OCI-M1 (cell line): ENCODE data around the gene FAXDC2.
A peak's percentile ranks its signal among the peaks of the same experiment; 100 is the strongest.

Experiments
- DNase-seq: peaks from one replicate; lab custom pipeline; 2025; lab: John Stamatoyannopoulos, UW

Gene FAXDC2, protein sequence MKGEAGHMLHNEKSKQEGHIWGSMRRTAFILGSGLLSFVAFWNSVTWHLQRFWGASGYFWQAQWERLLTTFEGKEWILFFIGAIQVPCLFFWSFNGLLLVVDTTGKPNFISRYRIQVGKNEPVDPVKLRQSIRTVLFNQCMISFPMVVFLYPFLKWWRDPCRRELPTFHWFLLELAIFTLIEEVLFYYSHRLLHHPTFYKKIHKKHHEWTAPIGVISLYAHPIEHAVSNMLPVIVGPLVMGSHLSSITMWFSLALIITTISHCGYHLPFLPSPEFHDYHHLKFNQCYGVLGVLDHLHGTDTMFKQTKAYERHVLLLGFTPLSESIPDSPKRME

GRCh38 chr5:154850255-154851062 is at the start of gene FAXDC2:
Gene FAXDC2, minus strand, starts transcription at chr5:154850603. Its CDS starts 12,425 bp downstream, at chr5:154838178.
- peak; percentile 52 for DNase-seq

DNA sequence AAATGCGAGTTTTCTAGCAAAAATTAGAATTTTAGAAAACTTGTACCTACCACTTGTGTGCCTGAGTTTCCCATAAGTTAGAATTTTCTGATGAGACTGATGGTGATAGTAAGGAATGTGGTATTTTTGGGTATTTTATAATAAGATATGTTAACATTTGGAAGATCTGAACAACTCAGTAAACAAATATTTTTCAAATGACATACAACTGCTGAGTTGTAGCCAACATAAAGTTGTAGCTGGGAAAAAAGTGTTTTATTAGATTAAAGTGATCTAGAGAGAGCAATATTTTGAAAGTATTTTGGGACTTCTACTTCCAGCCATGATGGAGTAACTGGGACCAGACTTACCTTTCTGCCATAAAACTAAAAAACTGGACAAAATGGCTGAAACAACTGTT is 49.7 kb upstream of the FAXDC2 start:
- no peak for DNase-seq

DNA sequence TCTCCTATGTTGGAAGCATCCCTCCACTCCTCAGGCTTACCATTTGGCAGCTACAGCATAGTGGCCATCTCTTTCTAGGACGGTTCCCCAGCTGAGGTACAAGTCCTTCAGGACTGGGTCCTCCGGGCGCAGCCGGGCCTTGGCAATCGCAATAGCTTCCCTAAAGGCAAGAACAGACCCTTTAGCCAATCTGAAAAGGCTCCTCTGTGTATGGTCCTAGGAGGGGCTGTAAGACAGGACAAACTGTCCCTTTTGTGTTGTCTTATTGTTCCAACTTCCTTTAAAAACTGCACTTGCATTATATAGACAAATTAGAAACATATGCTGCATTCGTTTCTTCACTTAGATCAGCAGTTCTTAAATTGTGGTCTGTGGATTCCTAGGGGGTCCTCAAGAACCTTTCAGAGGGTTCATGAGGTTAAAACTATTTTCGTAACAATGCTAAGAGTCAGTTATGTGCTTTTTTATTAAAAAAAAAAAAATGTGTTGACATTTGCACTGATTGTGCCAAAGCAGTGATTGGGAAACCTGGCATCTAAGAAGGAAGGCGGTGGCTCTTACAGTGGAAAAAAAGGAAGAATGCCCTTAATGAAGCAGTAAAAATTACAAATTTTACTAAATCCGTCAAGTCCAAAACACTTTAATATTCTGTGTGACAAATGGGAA is 48.9 kb upstream of the FAXDC2 start:
- DNase-seq, result no peak

GRCh38 chr5:154898210-154898609 is 47.8 kb upstream of the FAXDC2 start:
- no peak for DNase-seq

DNA sequence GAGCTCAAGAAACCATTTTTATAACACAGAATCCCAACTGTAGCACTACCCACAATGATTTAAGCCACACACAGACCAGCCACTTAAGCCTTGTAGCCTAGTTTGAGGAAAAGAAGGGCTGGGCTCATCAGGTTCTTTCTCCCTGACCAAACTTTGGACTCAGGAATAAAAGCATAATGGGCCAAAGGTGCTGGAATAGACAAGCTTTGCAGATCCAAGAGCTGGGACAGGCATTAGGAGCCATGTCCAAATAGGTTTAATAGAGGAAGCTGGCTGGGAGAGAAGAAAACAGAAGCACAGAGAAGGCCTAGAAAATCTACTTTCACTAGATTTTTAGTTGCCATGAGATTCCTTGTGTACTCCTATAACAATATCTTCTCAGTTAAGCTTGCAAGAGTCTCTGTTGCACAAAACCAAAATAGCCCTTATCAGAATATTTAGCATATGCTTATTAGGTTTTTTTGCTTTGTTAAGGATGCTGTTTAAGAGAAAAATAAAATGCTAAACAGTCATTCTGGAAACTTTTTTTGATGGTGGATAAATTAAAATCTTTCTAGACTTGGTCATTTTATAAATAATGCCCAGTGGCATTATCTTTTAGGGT is 46.3 kb upstream of the FAXDC2 start:
- no peak for DNase-seq

DNA sequence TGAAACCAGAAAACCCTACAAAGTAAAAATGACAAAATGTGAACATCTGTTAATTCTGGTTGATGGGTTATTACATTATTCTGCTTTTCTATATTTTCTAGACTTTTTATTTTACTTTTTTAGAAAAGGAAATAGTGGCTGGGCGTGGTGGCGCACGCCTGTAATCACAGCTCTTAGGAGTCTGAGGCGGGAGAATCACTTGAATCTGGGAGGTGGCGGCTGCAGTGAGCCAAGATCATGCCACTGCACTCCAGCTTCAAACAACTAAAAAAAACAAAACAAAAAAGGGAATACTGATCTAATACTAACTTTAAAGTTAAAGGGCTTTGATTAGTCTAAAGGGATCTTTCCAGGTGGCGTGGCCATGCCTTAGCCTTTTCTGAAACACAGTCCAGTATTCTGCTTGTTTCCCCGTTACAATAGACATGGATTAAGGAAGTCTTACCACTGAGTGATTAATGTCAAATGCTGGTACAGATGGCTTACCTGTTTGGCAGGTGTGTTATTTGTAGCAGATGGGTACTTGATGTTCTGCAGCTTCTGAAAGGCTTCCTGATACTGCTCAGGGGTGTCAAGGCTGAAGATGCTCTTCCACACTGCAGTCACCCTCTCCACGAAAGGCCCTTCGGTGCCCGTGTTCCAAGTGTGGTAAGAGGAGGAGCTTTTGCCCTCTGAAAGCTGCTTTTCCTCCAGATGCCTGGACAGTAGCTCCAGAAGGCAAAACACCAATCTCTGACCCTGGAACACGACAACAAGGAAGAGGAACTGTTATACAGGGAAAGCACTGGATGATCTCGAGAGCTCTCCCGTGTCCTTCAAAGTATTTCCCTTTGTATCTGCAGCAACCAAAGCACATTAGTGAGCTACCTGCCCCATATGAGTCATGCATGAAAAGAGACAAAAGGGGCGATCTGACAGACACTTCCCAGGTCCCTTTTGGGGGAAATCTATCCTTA is 45.5 kb upstream of the FAXDC2 start:
- DNase-seq, result no peak

- DNase-seq, result no peak
These were observed 43.0 kb upstream of the FAXDC2 start for GRCh38 chr5:154893381-154893780.

DNA sequence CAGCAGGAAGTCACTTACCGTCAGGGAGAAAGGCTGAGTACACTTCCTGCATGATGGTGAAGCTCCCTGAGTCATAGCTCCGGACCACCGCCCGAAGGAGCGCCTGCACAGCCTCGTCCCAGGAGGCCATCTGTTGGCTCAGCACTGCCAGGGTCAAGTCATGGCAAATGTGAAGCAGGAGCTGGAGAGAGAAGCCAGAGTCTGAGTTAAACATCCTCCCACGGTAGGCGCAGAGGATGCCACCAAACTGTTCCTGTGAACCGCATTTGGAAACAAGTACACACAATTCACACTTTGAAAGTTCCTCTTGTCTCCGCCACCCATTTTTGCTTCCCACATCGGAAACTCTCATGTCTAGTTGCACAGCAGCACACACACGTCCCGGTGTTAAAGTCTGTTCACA is 42.0 kb upstream of the FAXDC2 start:
- DNase-seq, result no peak

GRCh38 chr5:154885439-154885838 is 35.0 kb upstream of the FAXDC2 start:
- peak; percentile 22 for DNase-seq

DNA sequence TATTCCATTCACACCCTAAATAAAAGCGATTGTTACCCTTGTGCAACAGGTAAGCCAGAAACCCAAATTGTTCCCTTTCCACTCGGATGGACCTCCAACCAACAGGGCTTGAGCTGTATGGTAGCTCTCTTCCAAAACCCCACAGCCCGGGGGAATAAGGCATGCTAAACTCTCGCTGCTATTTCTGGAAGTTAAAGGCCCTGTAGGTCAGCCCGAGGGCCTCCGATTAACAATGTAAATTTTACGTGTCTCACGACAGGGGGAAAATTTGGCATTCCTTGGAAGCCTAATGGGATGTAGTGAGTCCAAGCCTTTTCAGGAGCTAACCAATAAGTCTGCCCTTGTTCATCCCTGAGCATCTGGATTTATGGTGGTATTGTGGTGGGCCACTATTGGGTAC is 34.0 kb upstream of the FAXDC2 start:
- no peak for DNase-seq

DNA sequence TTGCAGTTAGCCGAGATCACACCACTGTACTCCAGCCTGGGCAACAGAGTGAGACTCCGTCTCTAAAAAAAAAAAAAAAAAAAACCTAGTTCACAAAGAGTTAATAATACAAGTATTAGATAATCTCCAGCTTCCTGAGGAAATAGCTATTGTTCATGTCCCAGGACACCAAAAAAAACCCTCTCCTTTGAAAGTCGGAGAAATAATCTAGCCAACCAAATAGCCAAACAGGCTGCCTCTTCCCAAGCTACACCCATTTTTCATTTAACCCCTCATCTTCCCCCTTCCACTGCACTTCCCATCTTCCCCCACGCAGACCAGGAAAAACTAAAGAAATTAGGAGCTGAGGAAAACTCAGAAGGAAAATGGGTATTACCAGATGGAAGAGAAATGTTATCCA is 31.6 kb upstream of the FAXDC2 start:
- no peak for DNase-seq

DNA sequence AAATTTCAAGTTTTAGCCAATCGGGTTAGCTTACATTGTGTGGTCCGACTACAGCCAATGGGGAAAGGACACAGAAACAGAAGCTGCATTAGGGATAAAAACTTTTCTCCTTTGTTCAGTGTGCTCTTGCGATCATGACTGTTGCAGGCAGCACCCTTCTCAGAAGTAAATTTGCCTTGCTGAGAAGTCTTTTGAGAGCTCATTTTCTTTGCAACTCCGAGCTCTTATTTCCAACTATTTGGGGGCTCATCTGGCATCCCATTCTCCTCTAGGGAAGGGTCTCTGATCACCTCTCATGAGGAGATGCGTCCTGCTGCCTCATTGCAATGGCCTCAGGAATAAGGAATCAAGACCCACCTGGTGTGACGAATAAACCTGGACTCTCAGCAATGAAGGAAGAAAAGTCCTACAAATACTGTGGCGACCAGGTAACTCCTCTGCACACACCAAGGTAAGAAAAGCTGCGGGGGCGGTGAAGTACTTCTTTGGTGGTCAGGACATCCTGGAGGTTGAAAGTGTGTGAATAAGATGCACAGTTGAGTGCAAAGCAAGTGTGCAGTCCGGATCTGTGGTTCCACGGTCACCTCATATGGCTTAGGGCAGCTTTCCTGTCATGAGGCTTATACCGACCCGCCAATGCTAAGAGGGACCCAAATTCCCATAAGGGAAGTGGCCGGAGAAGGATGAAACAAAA is 28.4 kb upstream of the FAXDC2 start:
- peak; percentile 2 for DNase-seq

GRCh38 chr5:154873791-154874331 is 23.5 kb upstream of the FAXDC2 start:
- DNase-seq, result no peak

GRCh38 chr5:154871734-154872133 is 21.3 kb upstream of the FAXDC2 start:
- no peak for DNase-seq

GRCh38 chr5:154868702-154869101 is 18.3 kb upstream of the FAXDC2 start:
- DNase-seq, result peak; percentile 4

GRCh38 chr5:154866841-154867240 is 16.4 kb upstream of the FAXDC2 start:
- no peak for DNase-seq

DNA sequence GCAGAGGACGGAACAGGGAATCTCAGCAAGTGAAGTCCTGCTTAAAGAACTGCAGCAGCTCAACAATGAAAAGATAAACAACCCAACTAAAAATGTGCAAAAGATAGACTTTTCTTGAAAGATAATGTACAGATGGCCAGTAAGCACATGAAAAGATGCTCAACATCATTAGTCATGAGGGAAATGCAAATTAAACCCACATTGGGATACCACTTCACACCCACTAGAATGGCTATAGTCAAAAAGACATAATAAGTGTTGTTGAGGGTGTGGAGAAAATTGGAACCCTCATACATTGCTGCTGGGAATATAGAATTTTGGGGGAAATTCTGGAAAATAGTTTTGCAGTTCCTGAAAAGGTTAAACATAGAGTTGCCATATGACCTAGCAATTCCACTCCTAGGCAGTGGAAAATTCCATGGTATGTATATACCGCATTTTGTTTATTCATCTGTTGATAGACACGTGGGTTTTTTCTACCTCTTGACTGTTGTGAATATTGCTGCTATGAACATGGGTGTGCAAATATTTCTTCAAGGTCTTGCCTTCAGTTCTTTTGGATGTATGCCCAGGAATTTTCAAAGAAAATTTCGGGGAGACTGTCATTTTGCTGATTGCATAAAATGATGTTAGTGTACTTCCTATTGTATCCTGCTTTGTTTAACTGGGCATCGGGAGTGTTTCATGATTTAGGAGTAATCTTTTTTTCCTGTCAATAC is 15.2 kb upstream of the FAXDC2 start:
- no peak for DNase-seq

DNA sequence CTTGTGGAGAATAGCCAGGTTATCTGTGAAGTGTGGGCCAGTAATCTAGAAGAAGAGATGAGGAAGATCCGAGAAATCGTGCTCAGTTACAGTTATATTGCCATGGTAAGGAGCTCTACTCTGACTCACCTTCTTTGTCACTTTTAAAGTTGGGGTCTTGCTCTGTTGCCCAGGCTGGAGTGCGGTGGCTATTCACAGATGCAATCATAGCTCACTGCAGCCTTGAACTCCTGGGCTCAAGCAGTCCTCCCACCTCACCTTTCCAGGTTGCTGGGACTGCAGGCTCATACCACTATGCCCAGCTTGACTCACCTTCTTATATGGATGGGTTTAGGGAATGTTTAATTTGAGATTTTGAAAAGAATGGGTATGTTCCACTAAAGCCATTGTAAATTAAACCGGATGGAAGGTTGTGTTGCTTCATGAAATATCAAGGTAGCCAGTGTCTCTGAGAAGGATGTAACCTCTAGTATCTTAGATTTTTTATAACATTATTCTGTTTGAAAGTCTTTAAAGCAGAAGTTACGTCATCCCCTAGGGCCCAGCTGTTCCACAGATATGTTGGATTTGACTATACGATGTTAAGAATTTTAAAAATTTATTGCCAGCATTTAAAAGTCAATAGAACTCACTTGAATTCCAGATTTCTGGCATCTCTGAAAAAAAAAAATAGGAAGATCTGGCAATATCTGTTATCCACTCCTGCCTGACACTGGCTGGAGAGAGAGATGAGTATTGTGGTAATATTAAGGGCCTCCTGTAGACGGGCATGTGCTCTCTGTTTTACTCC is 13.1 kb upstream of the FAXDC2 start:
- DNase-seq, result no peak

DNA sequence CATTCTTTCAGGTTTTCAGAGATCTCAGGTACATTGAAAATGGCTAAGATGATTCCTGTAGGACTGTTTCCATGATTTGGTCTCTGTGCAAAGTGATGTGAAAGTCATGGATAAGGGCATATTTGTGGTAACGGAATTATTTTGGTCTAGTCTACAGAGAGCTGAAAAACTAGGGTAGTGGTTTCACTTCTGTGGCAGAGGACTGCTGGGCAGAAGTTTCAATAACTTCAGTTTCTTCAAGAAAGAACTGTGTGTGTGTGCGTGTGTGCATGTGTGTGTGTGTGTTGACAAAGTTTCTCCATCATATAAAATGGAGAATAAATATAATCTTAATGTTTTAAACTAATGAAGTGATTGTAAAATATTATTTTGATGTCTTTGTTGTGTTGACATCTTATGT is 12.4 kb upstream of the FAXDC2 start:
- DNase-seq, result no peak
